GM18867 (cell line): ENCODE results near the gene HOXC9.

Experiments
- ATAC-seq: cut with Tn5 transposase; IDR thresholded peaks from one replicate; pipeline ENCODE4 v1.9.1; 2021; ENCODE audit warnings: mild to moderate bottlenecking, moderate library complexity; ENCODE audit not compliant: unreplicated experiment

HOXC9 gene

GRCh38 chr12:54024581-54025305 is 24.8 kb downstream of the HOXC9 start:
- ATAC-seq: no peak

GRCh38 chr12:54025499-54026405 is 25.8 kb downstream of the HOXC9 start:
- ATAC-seq: no peak

GRCh38 chr12:54026640-54027441 is 26.9 kb downstream of the HOXC9 start:
- no peak for ATAC-seq

GRCh38 chr12:54027442-54027786 is 27.5 kb downstream of the HOXC9 start:
- no peak for ATAC-seq

GRCh38 chr12:54028314-54029201 is 28.6 kb downstream of the HOXC9 start, which contains the start of gene HOXC6:
TSS of gene HOXC6 (plus strand) at chr12:54028440. CDS start at chr12:54028522, 82 bp downstream.
- no peak for ATAC-seq

GRCh38 chr12:54029529-54030441 is 29.8 kb downstream of the HOXC9 start:
- no peak for ATAC-seq

GRCh38 chr12:54030442-54030801 is 30.5 kb downstream of the HOXC9 start:
- ATAC-seq: no peak

- ATAC-seq: no peak
Observed at GRCh38 chr12:54030889-54031471, 31.0 kb downstream of the HOXC9 start.

- ATAC-seq: no peak
Observed at GRCh38 chr12:54031480-54031879, 31.5 kb downstream of the HOXC9 start.

- no peak for ATAC-seq
Observed at GRCh38 chr12:54032086-54032619, 32.2 kb downstream of the HOXC9 start.

- ATAC-seq: no peak
Observed at GRCh38 chr12:54032627-54033100, 32.7 kb downstream of the HOXC9 start, which contains the start of gene HOXC5. TSS of gene HOXC5 (plus strand) at chr12:54033050. CDS start at chr12:54033123, 73 bp downstream.

GRCh38 chr12:54033106-54033979 is 33.4 kb downstream of the HOXC9 start:
- no peak for ATAC-seq

- ATAC-seq: no peak
Observed at GRCh38 chr12:54033980-54034784, 34.2 kb downstream of the HOXC9 start.

GRCh38 chr12:54034785-54035310 is 34.9 kb downstream of the HOXC9 start:
- ATAC-seq: no peak

GRCh38 chr12:54035568-54036264 is 35.8 kb downstream of the HOXC9 start:
- no peak for ATAC-seq
